Activated CD8-positive, alpha-beta T cell treated with anti-CD3 and anti-CD28 coated beads, Interleukin-2, amount 10 ng/mL, durations not matched to agents 7 days and 5 days (primary cell): ENCODE results near the gene IL10RA. TPM values are rescaled to one million over a fixed set of nuclear protein-coding genes. Genes with fewer than 3 reads are reported as not detected.
"Not testable (repeated sequence)": the region's sequence is repeated elsewhere in the genome, so short reads cannot be mapped to it uniquely, and the experiment has no call there.

Source experiments
- ATAC-seq: fragments of 150-1000 bp; cut with Tn5 transposase; one replicate; pipeline ENCODE4 v1.10.0; 2021; ENCODE audit warnings: moderate library complexity
- CTCF ChIA-PET: fragments of 350-600 bp; sonication (Branson Sonifier 250); formaldehyde crosslinking; loops from one replicate; lab custom pipeline; 2021; ENCODE audit warnings: antibody characterized with exemption; lab: Charles Lee
- POLR2A ChIA-PET: fragments of 350-600 bp; sonication (Branson Sonifier 250); formaldehyde crosslinking; loops from one replicate; lab custom pipeline; 2021; ENCODE audit warnings: antibody characterized with exemption; lab: Charles Lee
- DNase-seq: peaks from one replicate; pipeline ENCODE4 v3.0.0-alpha.2; 2020
- H3K27ac Mint-ChIP-seq: one replicate; pipeline ENCODE4 v1.8.0; 2021; ENCODE audit warnings: mild to moderate bottlenecking, mixed read lengths
- H3K27me3 Mint-ChIP-seq: one replicate; pipeline ENCODE4 v1.8.0; 2021; ENCODE audit warnings: low read depth, mixed read lengths
- H3K36me3 Mint-ChIP-seq: one replicate; pipeline ENCODE4 v1.8.0; 2021; ENCODE audit warnings: low read depth, mixed read lengths
- H3K4me1 Mint-ChIP-seq: one replicate; pipeline ENCODE4 v1.8.0; 2021; ENCODE audit warnings: low read depth, mixed read lengths
- H3K4me3 Mint-ChIP-seq: one replicate; pipeline ENCODE4 v1.8.0; 2021; ENCODE audit warnings: mild to moderate bottlenecking, mixed read lengths
- H3K9me3 Mint-ChIP-seq: one replicate; pipeline ENCODE4 v1.8.0; 2022; ENCODE audit warnings: mixed read lengths; ENCODE audit not compliant: insufficient read depth
- total RNA-seq, 2 experiments: library from RNA; stranded (reverse); gene quantifications; one replicate each; pipeline ENCODE4 v1.2.3, GENCODE V29; 2021

The IL10RA gene
- total RNA-seq, 2 experiments from 2014 or later: 202 to 210 TPM

GRCh38 chr11:118007563-118008270, 21.5 kb downstream of the IL10RA start:
- H3K36me3 Mint-ChIP-seq: peaks cover 57% of the 10 kb centered on the region
- peaks cover 100% of the 10 kb centered on the region for H3K4me1 Mint-ChIP-seq
- DNase-seq (peak; percentile 71), ATAC-seq (peak; percentile 45)
- ChIA-PET CTCF (interaction anchor here (0.8 to 14.8 kb wide), 13 partner anchors 8 to 199 kb away, joined by 3 to 168 read pairs (median 6); no protein-coding TSS in a partner anchor), POLR2A (interaction anchor here (0.8 to 4.9 kb wide), 9 partner anchors 8 to 56 kb away, joined by 5 to 33 read pairs (median 11); partner anchors contain the start of gene IL10RA)
- H3K4me3 Mint-ChIP-seq: peak overlapping the region; percentile 57
- not testable (repeated sequence) for H3K27me3 Mint-ChIP-seq, H3K9me3 Mint-ChIP-seq
- H3K27ac Mint-ChIP-seq: peak overlapping the region; percentile 98

DNA sequence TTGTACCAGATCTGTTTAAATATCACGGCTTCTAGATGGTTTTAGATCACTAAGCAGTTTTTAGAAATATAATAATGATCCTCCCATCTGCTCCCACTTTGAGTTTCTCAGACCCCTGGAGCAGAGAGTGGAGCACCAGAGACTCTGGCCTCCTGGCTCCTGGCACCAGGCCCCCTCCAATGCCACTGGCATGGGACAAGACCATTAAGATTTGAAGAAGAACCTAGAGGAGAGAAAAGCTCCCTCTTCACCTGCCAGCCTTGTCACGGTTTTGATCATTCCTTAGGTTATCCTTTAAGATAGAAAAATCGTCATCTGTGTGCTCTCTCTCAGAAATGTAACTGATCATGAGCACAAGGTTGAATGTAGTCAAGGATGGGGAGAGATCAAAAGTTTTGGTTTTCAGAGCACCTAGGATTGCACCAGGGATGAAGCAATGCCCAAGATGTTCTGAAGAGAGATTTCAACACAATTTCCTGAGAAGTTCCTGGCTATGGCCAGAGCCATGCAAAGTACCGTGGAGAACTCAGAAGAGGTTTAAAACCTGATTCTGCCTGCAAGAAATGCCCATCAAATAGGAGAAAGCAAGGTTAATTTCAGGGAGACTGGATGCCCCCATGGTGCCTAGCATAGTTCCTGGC, 22.2 kb downstream of the IL10RA start:
- H3K36me3 Mint-ChIP-seq: peaks cover 60% of the 10 kb centered on the region
- H3K4me1 Mint-ChIP-seq: peaks cover 100% of the 10 kb centered on the region
- ChIA-PET POLR2A (interaction anchor here (0.7 to 4.9 kb wide), 11 partner anchors 7 to 92 kb away, joined by 3 to 33 read pairs (median 10); partner anchors contain the start of gene IL10RA), CTCF (interaction anchor here (0.7 to 14.8 kb wide), 11 partner anchors 7 to 191 kb away, joined by 3 to 168 read pairs (median 6); no protein-coding TSS in a partner anchor)
- H3K4me3 Mint-ChIP-seq: peak overlapping the region; percentile 57
- DNase-seq (no peak), ATAC-seq (no peak)
- peak overlapping the region; percentile 98 for H3K27ac Mint-ChIP-seq
- H3K9me3 Mint-ChIP-seq: no peaks in the 10 kb centered on the region
- no peaks in the 10 kb centered on the region for H3K27me3 Mint-ChIP-seq

DNA sequence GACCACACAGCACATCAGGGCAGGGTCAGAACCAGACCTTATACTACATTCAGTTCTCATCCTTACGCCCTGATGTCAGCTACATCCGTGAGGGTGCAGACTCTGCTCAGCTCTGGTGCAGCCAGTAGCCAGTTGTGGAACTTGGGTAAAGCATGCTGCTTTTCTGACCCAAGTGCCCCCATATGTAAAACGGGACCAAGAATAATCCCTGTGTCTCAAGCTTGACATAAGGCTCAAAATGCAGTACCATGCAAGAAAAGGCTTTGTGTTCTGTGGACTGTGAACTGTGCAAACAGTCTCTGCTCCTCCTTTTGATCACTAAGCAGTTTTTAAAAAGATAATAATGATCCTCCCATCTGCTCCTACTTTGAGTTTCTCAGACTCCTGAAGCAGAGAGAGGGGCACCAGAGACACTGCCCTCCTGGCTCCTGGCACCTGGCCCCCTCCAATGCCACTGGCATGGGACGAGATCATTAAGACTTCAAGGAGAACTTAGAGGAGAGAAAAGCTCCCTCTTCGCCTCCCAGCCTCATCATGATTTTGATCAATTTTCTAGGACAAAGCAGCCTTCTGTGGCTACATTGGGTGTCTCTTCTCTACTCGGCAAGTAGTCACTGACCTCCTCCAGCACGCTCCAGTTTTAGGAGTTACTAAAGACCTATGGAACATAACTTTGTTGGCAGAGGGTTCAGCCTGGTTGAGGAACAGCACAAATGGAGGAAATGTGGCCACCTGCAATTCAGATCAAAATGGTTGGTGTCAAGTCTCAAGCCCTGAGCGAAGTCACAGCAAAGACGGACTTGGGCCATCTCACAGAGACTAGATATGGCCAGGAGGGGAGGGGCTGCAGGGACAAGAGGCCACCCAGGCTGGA, 23.9 kb downstream of the IL10RA start:
- CTCF ChIA-PET: interaction anchor here (0.7 to 1.3 kb wide), 4 partner anchors 24 to 167 kb away, joined by 3 to 5 read pairs (median 4); no protein-coding TSS in a partner anchor
- Mint-ChIP-seq H3K36me3 (peaks cover 58% of the 10 kb centered on the region), H3K4me1 (peaks cover 100% of the 10 kb centered on the region), H3K4me3 (no peak overlapping the region), H3K27me3 (no peaks in the 10 kb centered on the region), H3K9me3 (peaks cover 6% of the 10 kb centered on the region), H3K27ac (peak overlapping the region; percentile 90)
- no peak for ATAC-seq
- POLR2A ChIA-PET: interaction anchor here (1.0 kb wide), 1 partner anchor 24 kb away, joined by 3 read pairs; the partner anchor contains the start of gene IL10RA
- no peak for DNase-seq

GRCh38 chr11:118010738-118011461, 24.7 kb downstream of the IL10RA start:
- ATAC-seq (no peak), DNase-seq (no peak)
- H3K27me3 Mint-ChIP-seq: no peaks in the 10 kb centered on the region
- peak overlapping the region; percentile 90 for H3K27ac Mint-ChIP-seq
- peaks cover 6% of the 10 kb centered on the region for H3K9me3 Mint-ChIP-seq
- no peak overlapping the region for H3K4me3 Mint-ChIP-seq
- peaks cover 52% of the 10 kb centered on the region for H3K36me3 Mint-ChIP-seq
- ChIA-PET CTCF (interaction anchor here (0.7 kb wide), 1 partner anchor 42 kb away, joined by 3 read pairs; no protein-coding TSS in a partner anchor), POLR2A (interaction anchor here (1.2 to 5.4 kb wide), 3 partner anchors 9 to 34 kb away, joined by 3 to 28 read pairs (median 21); partner anchors contain the start of gene IL10RA)
- peaks cover 100% of the 10 kb centered on the region for H3K4me1 Mint-ChIP-seq

DNA sequence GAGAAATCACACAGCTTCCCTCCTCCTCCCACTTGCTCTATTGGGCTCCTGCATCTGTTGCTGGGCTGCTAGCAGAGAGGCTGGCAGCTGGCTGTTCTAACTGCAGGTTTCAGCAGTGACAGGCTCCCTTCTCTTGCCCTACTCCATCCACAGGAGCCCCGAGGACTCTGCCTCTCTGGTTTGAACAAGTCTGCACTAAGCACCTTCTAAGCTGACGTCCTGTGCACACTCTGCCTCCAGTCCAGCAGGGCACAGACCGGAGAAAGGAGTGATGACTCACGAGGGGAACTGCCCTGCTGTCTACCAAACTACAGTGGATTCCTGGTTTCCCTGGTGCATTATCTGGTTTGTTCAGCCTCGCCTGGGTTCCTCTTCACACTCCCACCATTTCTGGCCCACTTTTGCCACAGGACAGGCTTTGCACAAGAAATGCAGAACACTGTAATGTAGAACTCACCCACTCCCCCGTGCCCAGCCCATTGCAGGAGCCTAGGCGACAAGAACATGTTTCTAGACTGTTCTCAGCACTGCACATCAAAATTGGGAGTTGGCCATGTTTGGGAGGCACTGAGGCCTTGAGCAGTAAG, 26.0 kb downstream of the IL10RA start:
- peaks cover 11% of the 10 kb centered on the region for H3K9me3 Mint-ChIP-seq
- peak overlapping the region; percentile 90 for H3K27ac Mint-ChIP-seq
- no peak overlapping the region for H3K4me3 Mint-ChIP-seq
- ATAC-seq: no peak
- ChIA-PET CTCF (interaction anchor here (1.2 to 5.5 kb wide), 5 partner anchors 10 to 107 kb away, joined by 3 to 26 read pairs (median 3); no protein-coding TSS in a partner anchor), POLR2A (interaction anchor here (0.5 to 5.4 kb wide), 5 partner anchors 10 to 62 kb away, joined by 3 to 28 read pairs (median 4); partner anchors contain the start of gene IL10RA)
- no peaks in the 10 kb centered on the region for H3K27me3 Mint-ChIP-seq
- H3K4me1 Mint-ChIP-seq: peaks cover 100% of the 10 kb centered on the region
- H3K36me3 Mint-ChIP-seq: peaks cover 51% of the 10 kb centered on the region
- peak; percentile 32 for DNase-seq

DNA sequence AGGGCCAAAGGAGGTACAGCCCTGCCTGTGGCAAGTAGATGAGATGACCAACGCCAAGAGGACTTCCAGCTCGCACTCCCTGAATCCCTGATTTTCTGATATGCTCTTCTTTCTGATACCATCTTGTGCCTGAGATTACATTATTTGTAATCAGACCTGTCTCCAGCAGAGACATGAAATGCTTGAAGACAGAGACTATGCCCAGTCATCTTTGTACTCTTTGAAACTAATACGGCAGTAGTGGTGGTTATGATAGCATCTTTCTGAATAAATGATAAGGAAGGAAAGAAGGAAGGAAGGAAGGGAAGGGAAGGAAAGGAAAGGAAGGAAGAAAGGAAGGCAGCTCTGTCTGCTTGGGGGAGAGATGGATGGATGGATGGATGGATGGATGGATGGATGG, 27.8 kb downstream of the IL10RA start:
- ATAC-seq (no peak), DNase-seq (no peak)
- Mint-ChIP-seq H3K4me3 (no peak overlapping the region), H3K27ac (peak overlapping the region; percentile 91), H3K27me3 (no peaks in the 10 kb centered on the region), H3K4me1 (peaks cover 93% of the 10 kb centered on the region), H3K9me3 (peaks cover 22% of the 10 kb centered on the region), H3K36me3 (peaks cover 61% of the 10 kb centered on the region)
- ChIA-PET CTCF (interaction anchor here (0.8 to 5.5 kb wide), 4 partner anchors 12 to 63 kb away, joined by 3 to 26 read pairs (median 12); no protein-coding TSS in a partner anchor), POLR2A (interaction anchor here (3.7 to 5.4 kb wide), 2 partner anchors 12 to 26 kb away, joined by 21 to 28 read pairs; partner anchors contain the start of gene IL10RA)

- ChIA-PET POLR2A (interaction anchor here (0.7 to 5.4 kb wide), 13 partner anchors 9 to 327 kb away, joined by 3 to 46 read pairs (median 6); partner anchors contain the start of genes CD3D and IL10RA), CTCF (interaction anchor here (0.8 to 5.5 kb wide), 19 partner anchors 8 to 208 kb away, joined by 3 to 26 read pairs (median 5); partner anchors contain the start of gene IL10RA)
- Mint-ChIP-seq H3K4me3 (peak overlapping the region; percentile 64), H3K9me3 (peaks cover 31% of the 10 kb centered on the region), H3K27ac (peak overlapping the region; percentile 91), H3K36me3 (peaks cover 65% of the 10 kb centered on the region), H3K4me1 (peaks cover 79% of the 10 kb centered on the region), H3K27me3 (no peaks in the 10 kb centered on the region)
- DNase-seq: peak; percentile 69
- ATAC-seq: peak; percentile 74
Measured at GRCh38 chr11:118015385-118015841, 29.2 kb downstream of the IL10RA start.

DNA sequence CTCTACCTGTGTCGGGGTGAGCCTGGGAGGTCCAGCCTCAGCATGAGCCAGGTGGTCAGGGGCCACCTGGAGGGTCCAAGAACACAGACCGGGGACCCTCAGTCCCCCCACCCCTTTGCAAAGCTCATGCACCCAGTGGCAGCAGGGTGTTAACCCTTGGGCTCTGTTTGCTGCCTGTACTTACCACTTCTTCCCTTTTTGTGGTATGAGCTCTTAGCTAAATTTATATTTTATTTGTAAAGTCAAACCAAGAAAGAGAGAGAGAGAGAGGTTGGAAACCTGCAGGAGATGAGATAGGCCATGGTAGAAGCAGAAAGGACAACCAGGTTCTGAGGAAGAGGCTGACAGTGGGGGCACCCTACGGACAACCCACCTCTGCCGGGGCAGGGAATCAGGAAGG, 29.9 kb downstream of the IL10RA start:
- peak overlapping the region; percentile 91 for H3K27ac Mint-ChIP-seq
- DNase-seq: no peak
- H3K9me3 Mint-ChIP-seq: peaks cover 36% of the 10 kb centered on the region
- peaks cover 65% of the 10 kb centered on the region for H3K36me3 Mint-ChIP-seq
- H3K4me3 Mint-ChIP-seq: peak overlapping the region; percentile 64
- H3K4me1 Mint-ChIP-seq: peaks cover 72% of the 10 kb centered on the region
- POLR2A ChIA-PET: interaction anchor here (0.7 to 5.4 kb wide), 12 partner anchors 9 to 326 kb away, joined by 3 to 46 read pairs (median 6); partner anchors contain the start of genes CD3D and IL10RA
- ATAC-seq: peak; percentile 35
- H3K27me3 Mint-ChIP-seq: no peaks in the 10 kb centered on the region
- CTCF ChIA-PET: interaction anchor here (0.8 to 5.5 kb wide), 18 partner anchors 8 to 208 kb away, joined by 3 to 26 read pairs (median 5); partner anchors contain the start of gene IL10RA

- DNase-seq (no peak), ATAC-seq (no peak)
- H3K36me3 Mint-ChIP-seq: peaks cover 65% of the 10 kb centered on the region
- H3K9me3 Mint-ChIP-seq: peaks cover 36% of the 10 kb centered on the region
- peak overlapping the region; percentile 91 for H3K27ac Mint-ChIP-seq
- no peak overlapping the region for H3K4me3 Mint-ChIP-seq
- H3K4me1 Mint-ChIP-seq: peaks cover 62% of the 10 kb centered on the region
- no peaks in the 10 kb centered on the region for H3K27me3 Mint-ChIP-seq
- POLR2A ChIA-PET: interaction anchor here (2.7 kb wide), 1 partner anchor 19 kb away, joined by 15 read pairs; no protein-coding TSS in a partner anchor
- CTCF ChIA-PET: interaction anchor here (5.5 kb wide), 1 partner anchor 36 kb away, joined by 26 read pairs; no protein-coding TSS in a partner anchor
Measured at GRCh38 chr11:118017111-118017510, 30.9 kb downstream of the IL10RA start.
